Stimulated activated CD8-positive, alpha-beta memory T cell treated with anti-CD3 and anti-CD28 coated beads, Interleukin-15, amount 100 ng/mL, for 1 hour (primary cell): Measurements from ENCODE around the gene GNAI1.

Experiments
- DNase-seq: peaks from one replicate; pipeline ENCODE4 v3.0.0-alpha.2; 2020; ENCODE audit warnings: low read depth

GNAI1 gene

DNA sequence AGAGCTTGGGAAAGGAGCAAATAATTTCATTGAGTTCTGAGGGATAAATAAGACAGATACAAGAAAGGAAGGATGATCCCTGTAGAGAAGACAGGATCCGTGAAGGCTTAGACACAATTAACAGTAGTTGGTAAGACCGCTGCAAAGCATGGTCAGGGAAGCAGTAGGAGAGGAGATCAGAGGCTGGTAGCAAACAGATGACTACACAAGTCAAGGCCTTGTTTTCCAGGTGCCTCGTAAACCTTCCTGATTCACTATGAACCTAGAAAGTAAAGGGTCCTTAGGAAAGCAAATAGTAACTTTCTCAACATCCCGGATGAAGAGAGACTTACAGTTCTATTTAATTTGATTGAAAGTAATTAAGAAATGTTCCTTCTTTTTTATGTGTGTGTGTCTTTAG, 118.6 kb downstream of the GNAI1 start:
- no peak for DNase-seq

DNA sequence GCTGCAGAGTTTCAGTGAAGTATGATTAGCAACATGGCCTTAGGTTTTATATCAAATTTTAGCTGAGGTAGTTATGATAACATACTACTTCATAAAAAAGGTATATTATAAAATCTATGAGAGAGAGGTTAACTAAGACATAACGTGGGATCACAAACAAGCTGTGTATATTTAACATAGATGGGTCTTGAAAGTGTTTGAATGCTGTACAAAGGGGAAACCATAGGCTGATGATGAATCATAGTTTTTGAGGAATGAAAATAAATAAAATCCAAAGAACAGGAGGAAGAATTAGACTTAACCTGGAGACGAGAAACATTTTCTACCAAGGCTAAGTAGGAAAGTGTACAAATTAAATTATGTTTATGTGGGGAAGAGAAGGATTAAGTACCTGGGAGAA, 119.0 kb downstream of the GNAI1 start:
- DNase-seq, result no peak

DNA sequence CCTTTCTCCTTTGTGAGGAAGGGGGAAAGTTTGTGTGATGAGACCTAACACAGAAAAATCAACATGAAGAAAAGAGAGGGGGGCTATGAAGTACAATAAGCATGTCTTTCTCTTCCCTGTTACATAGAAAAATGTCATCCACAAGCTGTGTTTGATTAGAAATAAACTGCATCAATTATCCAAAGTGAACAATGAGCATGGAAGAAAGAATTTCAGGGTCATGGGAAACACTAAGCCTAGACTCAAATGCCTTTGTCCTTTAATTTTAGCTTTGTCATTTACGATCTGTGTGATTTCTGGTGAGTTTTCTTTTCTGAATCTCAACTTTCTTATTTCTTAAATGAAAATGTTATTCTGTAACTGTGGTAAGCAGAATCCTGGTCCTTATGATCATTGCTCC, 121.0 kb downstream of the GNAI1 start:
- no peak for DNase-seq

DNA sequence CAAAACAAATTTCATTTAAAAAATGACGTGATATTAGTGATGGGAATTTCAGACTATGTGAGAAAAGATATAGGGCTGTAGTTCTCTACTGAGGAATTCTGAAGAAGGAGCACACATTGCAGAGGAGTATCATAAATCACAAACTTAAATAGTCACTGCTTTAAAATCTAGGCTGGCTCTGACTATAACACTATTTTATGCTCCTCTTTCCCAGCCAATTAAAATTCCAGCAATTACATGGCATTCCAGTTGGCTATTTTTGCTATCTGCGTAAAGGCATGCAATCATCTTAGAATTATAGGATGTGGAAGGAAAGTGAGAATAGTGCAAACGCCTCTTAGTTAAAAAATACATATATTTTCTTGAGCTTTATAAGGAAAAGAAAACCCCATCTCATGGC, 123.1 kb downstream of the GNAI1 start:
- DNase-seq, result no peak

DNA sequence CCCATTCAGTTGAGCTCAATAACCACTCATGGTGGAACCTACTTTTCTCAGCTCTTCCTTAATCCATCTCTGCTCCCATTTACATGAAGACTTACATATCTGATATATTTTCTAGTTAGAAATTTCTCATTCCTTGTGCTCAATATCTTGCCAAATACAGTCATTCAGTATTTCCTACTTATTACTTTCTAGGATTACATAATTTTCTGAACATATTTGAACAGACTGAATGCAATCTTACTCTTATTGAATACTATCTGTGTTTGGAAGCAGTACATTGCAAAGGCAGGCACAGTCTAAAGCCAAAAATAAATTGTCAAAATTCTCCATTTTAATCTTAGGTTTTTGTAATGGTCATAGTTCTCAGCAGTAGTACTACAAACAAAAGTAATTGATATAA, 126.0 kb downstream of the GNAI1 start:
- DNase-seq, result no peak

DNA sequence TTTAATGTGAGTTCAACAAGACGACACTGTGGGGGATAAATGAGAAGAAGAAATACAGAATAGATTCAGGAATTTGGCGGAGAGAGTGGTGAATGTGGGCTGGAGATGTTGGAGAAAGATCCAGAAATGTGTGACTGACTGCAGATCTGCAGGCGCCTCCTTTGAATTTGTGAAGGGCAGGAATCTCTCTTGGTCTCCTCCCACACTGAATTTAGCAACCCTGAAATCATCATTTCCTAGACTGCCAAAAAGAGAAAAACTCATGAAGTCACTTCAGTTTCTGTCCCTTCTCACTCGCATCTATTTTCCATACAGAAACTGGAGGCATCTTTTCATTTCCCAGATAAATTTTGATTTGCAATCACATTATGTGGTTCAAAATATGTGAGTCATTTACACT, 128.7 kb downstream of the GNAI1 start:
- no peak for DNase-seq

DNA sequence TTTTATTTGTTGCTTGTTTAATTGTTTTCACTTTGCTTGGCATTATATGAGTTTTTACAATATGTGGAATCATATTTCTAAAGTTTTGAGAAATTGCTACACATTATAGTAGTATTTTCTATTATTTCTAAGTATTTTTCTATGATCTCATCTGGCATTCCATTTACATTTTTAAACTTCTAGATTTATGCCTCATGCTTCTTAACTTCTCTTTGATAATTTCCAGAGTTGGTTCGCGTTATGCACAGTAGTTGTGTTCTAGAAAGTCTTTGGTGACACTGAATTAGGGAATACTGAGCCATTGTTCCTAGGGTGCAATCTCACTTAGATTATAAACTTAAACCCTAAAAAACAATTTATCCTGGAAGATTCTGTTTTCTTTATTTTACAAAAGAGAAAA, 129.2 kb downstream of the GNAI1 start:
- no peak for DNase-seq

DNA sequence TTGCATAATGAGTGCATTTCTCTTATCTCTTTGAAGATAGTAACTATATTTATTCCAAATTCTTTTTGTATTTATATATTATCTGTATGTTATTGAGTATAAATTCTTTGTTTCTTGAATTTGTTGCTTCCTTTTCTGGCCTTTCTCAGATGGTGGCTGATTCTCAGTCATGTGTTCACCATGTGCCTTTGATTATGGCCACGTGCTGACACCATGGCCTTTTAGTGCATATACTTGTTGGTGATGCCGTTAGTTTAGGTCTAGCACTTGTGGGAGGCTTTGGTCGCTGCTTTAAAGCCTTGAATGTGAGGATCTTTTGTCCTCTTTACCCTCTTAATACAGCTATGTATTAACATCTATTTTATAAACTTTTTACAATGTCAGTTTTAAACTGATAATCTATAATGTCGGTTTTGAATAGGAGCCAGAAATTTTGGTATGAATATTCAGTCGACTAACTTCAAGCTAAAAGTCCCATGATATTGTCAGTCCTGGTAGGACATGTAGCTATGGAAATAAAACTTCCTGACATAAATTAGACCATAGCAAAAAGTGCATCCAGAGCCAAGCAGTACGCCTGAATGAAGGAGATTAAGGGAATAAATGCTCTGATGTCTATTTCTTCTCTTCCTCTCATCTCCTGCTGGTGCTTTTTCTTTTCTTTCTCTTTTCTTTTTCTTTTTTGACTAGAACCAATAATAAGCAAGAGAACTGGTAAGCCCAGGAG, 130.3 kb downstream of the GNAI1 start:
- DNase-seq, result no peak

DNA sequence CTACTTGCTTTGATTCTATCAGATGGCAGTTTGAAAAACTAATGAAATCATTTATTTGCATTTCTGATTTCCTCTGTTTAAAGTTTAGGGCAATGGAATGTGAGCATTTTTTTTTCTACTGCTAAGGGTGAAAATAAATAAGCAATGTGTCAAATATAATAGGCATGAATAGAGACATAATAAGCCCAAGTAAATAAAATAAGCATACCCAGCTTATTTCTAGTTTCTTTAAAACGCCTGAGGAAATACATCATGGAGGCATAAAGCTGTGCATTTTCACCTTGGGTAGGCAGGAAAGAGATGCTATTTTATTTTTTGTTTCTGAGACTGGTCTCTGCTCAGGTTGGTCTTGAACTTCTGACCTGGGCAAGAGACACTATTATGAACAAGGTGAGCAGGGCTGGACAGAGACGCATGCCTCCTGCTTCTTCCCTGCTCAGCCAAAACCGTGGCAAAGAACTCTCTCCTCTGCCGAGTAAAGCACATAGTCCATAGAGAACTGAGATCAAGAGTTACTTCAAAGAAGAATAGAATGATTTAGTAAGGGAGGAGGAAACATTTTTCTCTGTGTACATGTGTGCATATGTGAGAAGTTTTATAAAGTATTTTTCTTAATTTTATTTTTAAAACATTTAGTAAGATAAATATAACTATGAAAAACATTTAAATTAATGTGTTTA, 138.1 kb downstream of the GNAI1 start:
- no peak for DNase-seq

DNA sequence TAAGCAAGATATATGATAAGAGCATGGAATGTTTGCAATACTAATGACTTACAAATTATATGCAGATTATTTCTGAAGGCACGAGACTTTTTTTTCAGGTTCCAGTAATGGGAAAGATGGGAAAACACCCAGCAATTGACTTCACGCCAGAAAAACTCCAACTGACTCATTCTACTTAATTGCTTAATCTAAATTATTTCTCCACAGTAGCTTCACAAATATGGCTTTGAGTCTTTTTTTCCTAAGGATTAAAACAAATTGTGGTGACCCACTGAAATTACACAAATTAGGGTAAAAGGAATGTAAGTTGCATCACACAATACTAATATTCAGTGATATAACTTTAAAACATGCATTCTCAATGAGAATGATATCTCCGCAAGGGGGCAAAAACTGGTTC, 138.7 kb downstream of the GNAI1 start:
- no peak for DNase-seq

DNA sequence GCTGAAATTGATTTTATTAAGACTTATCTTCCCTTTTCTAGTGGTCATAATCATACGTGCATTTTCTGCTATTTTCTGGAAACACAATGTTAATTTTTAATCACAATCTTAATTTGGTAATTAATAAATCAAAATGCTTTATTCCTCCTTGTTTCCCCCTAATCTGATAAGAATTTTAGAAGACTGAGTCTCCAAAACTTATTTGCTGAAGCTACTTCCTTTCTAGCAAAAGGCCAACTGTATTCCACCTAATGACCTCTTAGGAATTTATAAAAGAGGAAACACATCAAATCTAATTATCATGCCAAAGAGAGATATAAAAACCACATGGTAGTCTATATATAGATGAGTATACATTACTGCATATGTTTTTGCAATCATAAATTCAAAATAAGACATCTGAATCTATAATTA, 140.6 kb downstream of the GNAI1 start:
- DNase-seq, result no peak
